GM19099 (cell line): Measurements from ENCODE around the gene TFEB.

Experiments used
- POLR2A ChIP-seq: IDR thresholded peaks from 3 replicates; pipeline ENCODE4 v1.6.1; 2011; ENCODE audit warnings: low read depth; ENCODE audit not compliant: insufficient read length; ENCODE audit errors: extremely low read depth

The TFEB gene

GRCh38 chr6:41770381-41771057, 35.1 kb upstream of the TFEB start:
- TF ChIP-seq POLR2A: no peak

DNA sequence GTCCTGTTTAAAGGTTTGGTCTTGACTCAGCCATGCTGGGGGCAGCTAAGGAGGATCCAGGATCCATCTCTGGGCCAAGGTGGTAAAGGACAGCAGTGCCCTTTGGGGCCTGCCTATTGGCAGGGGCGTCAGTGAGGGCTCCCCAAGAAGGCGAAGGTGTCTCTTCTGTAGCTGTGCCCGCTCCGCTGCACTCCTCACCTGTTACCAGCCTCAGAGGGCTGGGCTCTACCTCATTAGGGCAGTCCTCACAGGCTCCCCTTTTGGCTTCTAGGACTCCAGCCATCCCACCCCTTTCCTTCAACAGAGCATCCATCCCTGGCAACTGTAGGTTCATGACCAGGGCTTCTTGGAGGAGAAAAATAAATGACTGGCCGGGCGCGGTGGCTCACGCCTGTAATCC, 34.0 kb upstream of the TFEB start:
- no peak for TF ChIP-seq POLR2A

DNA sequence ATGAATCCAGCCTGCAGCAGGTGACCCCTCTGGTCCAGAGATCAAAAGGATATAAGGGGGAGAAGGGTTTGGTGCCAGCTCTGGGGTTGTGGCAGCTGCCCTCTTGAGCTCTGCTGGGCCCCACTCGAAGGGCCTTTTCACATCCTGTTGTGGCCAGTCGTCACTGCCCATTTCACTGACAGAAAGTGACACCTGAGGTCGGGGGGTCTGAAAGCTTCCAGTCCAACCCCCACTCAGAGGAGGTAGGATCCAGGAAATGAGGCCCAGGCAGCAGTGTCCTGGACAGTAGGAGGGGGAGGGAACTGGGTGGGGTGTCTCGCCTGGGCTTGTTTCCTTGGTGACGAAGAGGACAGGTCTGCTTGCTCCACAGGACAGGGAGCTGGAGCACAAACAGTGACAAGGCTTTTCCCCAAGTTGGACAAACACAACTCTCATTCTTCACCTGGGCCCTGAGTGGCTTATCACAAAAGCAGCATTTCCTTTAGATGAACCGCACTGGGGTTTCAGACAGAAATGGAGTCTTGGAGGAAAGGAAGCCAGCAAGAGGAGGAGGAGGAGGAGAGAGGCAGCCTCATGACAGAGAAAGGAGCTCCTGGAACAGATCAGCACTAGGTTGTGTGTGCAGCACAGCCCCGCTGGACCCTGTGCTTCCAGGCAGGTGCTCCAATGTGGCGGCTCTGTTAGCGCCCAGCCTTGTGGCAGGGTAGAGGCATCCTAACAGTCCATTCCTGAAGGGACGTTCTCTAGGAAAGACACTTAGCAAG, 33.3 kb upstream of the TFEB start:
- no peak for TF ChIP-seq POLR2A

- no peak for TF ChIP-seq POLR2A
Observed at GRCh38 chr6:41767112-41767833, 31.9 kb upstream of the TFEB start.

GRCh38 chr6:41763470-41763869, 28.1 kb upstream of the TFEB start:
- no peak for TF ChIP-seq POLR2A

DNA sequence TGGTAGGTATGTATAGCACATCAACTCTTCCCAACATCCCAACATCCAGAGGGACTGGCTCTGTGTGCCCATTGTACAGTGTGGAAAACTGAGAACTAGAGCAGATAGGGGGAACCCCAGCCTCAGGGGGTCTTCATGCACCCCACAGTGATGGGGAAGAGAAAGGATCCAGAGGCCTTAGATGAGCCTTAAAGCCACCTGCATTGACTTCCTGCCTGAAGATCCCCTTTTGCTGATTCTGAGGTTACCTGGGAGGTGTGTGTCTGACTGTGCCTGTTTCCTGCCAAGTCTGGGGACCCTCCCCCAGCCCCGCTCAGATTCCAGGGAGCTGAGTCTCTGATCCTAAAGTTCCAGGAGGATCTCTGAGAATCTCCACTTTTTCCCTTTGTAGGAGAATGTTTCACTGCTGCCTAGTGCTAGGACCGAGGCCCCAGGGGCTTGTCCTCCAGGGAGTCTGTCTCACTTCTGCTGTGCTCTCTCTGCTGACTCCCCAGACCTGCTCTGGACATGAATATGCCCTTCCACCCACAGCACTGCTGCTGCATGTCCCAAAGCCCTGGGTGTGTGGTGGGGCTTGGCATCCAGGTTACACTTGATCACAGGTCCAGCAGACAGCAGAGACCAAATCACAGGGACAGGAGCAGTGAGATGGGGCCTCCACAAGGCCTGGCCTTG, 24.6 kb upstream of the TFEB start:
- TF ChIP-seq POLR2A: no peak

DNA sequence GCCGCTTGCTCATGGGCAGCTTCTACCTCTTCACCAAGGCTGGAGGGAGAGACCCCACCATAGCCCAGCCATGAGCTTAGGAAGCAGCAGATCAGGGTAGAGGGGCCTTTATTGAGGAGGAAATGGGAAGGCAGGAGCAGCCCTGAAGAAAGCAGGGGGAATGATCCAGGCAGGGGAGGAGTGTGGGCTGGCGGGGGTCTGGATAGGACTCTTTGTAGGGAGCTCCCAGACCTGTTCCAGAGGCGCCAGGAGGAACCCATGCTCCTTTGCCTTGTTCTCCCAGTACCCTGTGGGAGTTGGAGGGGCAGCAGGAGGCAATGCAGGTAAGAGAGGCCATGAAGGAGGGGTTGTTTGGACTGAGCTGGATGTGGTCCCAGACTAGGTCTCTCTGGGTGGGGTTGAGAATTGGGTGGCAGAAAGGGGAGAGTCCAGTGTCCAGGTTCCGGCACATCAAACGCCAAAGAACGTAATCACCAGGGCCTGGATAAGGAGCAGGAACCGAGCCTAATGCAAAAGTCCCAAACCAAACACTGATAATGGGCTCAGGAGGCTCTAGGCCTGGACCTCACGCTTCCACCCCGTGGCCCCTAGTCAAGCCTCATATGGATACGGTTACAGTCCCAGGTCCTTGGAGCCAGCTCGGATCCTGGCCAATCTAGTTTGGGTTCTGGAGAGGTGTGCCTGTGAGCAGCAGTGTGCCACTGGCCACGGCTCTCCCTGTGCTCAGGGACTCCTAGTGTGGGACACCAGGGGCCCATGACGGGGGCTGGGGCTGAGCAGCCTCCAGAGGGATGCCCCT, 23.9 kb upstream of the TFEB start:
- TF ChIP-seq POLR2A: no peak

- TF ChIP-seq POLR2A: no peak
Observed at GRCh38 chr6:41758641-41759035, 23.2 kb upstream of the TFEB start.

GRCh38 chr6:41757931-41758640, 22.7 kb upstream of the TFEB start:
- TF ChIP-seq POLR2A: no peak

- TF ChIP-seq POLR2A: no peak
Observed at GRCh38 chr6:41757271-41757670, 21.9 kb upstream of the TFEB start.

DNA sequence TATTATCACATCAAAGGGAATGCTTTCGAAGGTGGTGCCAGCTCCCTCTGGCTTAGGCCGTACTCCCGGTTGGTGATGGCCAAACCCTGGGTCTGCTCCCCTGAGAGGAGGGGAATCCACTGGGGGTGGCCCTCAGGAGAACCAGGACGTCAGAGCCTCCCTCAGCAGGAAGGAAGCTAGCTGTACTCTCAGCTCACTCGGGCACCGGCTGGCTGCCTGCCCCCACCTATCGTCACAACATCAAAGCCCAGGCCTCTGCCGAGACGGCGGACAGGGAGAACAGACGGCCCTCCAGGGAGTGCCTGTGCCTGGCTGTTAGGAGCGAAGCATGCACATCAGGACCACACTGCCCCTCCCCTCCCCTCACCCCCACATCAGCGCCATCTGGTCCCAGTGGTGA, 20.9 kb upstream of the TFEB start:
- no peak for TF ChIP-seq POLR2A

DNA sequence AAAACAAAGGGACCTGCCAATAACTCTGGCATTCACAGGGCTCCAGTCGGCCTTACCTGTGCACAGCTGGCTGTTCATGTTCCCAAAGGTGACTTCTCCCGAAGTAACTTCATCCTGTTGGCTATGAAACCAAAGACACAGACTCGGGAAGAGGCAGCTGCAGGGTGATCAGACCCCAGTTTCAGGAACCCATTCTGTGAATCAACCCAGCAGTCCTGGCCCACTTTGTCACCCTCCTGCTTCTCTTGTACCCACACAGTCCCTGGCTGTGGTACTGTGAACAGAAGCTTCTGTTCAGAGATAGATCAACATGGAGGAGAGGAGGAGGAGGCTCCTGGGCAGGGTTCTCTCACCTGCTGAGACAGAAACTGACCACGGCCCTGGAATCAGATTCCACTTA, 20.5 kb upstream of the TFEB start:
- no peak for TF ChIP-seq POLR2A

DNA sequence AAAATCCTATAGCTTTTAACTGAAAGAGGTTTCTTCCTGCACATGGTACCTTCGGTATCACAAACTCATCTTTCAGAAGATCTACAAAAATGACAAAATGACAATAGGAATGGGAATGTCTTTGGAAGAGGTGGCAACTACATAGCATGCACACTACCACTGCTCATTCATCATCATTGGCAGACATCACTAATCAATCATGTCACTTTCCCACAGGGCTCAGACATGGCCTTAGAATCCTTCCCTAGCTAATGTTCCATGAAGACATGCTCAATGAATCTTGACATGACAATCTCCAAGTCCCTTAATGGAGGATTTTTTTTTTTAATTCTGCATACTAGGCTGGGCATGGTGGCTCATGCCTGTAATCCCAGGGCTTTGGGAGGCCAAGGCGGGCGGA, 15.0 kb upstream of the TFEB start:
- no peak for TF ChIP-seq POLR2A

DNA sequence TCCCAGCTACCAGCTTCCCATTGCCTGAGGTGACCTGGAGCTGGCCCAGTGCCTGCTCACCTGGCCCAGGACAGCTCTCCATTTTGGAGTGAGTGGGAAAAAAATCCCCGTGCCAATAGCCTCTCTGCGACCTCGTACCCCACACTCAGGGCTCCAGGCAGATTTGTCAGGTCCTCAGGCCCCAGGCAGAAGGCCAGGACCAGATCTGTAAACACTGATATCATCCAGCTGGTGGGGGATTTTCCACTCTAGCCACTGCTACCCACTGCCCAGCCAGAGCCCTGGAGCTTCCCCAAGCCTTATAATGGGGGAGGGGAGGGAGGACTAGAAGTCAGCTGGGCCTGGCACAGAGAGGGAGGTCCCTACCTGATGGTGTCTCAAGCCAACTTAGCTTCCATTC, 13.1 kb upstream of the TFEB start:
- no peak for TF ChIP-seq POLR2A
